ENCODE measurements around the gene FAM181A. TPM values are rescaled to one million over a fixed set of nuclear protein-coding genes. Genes with fewer than 3 reads are reported as not detected.

The FAM181A gene
- total and polyA plus RNA-seq, 3 experiments from 2014 or later = not detected

DNA sequence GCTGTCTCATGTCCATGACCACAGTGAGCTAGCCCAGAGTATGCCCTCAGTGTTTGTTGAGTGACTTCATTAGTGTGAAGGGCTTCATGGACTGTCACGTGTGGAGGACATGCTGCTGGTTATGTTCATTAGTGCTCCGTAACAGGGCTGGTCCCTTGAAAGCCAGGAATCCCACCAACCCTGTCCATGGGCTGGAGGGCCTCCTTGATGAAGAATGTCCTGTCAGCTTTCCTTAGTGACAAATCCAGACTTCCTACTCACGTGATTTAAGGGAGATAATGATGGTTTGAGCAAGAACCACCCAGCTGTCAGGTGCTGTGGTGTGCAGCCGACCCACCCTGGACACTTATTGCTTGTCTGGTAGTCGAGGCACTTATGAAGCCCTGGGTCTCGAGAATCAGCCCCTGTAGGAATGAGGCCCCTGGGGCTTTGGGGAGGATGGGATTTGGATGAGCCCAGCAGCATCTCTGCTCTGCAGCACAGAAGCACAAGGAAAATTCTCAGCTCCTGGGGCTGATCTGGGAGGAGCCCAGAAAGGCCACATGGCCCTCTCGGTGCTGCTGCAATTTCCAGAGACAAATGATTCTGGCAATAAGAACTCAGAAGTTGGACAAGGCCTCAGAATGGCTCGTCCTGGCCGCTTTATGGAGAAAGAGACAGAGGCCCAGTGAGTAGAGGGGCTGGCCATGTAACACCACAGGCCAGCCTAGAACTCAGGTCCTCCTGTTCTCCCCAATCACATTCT lies 37.2 kb upstream of the FAM181A start:
- H3K27ac Mint-ChIP-seq = no peak overlapping the region
- no peaks in the 10 kb centered on the region for H3K36me3 ChIP-seq (ENCODE audit: insufficient read depth, low read length)
- DNase-seq = no peak
- ChIA-PET CTCF (no interaction called here), POLR2A (no interaction called here)
- H3K4me1 Mint-ChIP-seq = peaks cover 2 to 3% (median 2%) of the 10 kb centered on the region in 3 donors
- H3K36me3 Mint-ChIP-seq = no peaks in the 10 kb centered on the region
- H3K4me3 Mint-ChIP-seq = no peak overlapping the region
- H3K9me3 Mint-ChIP-seq = peaks cover 2 to 9% (median 6%) of the 10 kb centered on the region in 5 donors
- peaks cover 15 to 45% of the 10 kb centered on the region in 2 donors for H3K27me3 Mint-ChIP-seq
- no peaks in the 10 kb centered on the region for H3K4me1 ChIP-seq (ENCODE audit: insufficient read depth, low read length)
- H3K27ac ChIP-seq (ENCODE audit: low read depth, low read length) = no peak overlapping the region
- H3K4me3 ChIP-seq (ENCODE audit: low read length) = no peak overlapping the region
- no peaks in the 10 kb centered on the region for H3K27me3 ChIP-seq (ENCODE audit: insufficient read depth, low read length, poor library complexity, severe bottlenecking)
- H3K9me3 ChIP-seq (ENCODE audit: low read length) = no peaks in the 10 kb centered on the region

DNA sequence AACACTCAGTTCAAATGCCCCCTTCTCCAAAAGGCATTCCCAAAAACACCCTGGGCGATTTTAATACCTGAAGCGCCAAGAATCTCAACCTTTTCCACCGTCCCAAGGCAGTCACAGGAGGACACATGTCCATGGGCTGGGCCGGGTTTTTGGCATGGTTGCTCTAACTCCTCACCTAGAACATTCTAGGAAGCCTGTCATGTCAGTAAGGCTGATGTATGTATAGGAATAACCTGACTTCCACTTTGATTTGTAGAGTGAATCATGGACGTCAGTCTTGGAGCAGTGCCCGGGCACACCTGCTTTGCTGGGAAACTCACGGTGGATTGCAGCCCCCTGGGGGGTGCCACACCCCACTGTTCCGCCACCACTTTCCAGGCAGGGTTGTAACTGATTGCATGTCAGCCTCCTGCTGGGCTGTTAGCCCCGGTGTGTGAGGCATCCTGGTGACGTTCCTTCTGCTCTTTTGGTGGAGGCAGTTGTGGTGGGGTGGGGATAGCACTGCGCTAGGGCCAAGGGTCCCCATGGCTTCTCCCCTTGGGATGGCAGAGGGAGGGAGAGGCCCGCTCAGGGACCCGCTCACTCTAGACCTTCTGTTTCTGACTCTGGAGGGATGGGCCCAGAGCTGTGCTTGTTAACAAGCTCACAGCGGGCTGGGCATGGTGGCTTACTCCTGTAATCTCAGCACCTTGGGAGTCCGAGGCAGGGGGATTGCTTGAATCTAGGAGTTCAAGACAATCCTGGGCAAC lies 35.2 kb upstream of the FAM181A start:
- no peaks in the 10 kb centered on the region for H3K36me3 ChIP-seq (ENCODE audit: insufficient read depth, low read length)
- no peaks in the 10 kb centered on the region for H3K4me1 ChIP-seq (ENCODE audit: insufficient read depth, low read length)
- Mint-ChIP-seq H3K9me3 (peaks cover 0 to 2% (median 0%) of the 10 kb centered on the region in 5 donors), H3K4me3 (no peak overlapping the region), H3K27me3 (peaks cover 17 to 40% of the 10 kb centered on the region in 2 donors), H3K36me3 (no peaks in the 10 kb centered on the region), H3K4me1 (no peaks in the 10 kb centered on the region), H3K27ac (no peak overlapping the region)
- no peaks in the 10 kb centered on the region for H3K9me3 ChIP-seq (ENCODE audit: low read length)
- POLR2A ChIA-PET = no interaction called here
- no peaks in the 10 kb centered on the region for H3K27me3 ChIP-seq (ENCODE audit: insufficient read depth, low read length, poor library complexity, severe bottlenecking)
- no peak overlapping the region for H3K27ac ChIP-seq (ENCODE audit: low read depth, low read length)
- no peak overlapping the region for H3K4me3 ChIP-seq (ENCODE audit: low read length)
- CTCF ChIA-PET = interaction anchor here (1.8 to 1.9 kb wide), 2 partner anchors 10 to 15 kb away, joined by 4 to 5 read pairs; no protein-coding TSS in a partner anchor
- DNase-seq = no peak

DNA sequence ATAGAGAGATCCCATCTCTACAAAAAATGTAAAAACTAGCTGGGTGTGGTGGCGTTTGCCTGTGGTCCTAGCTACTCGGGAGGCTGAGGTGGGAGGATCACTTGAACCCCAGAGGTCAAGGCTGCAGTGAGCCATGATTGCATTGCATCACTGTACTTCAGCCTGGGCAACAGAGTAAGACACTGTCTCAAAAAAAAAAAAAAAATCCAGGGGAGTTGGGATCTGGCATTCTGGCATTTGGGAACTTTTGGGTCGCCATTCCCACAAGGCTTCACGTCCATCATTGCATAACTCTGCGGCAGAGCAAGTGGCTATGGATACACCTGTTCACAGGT lies 34.7 kb upstream of the FAM181A start:
- POLR2A ChIA-PET = no interaction called here
- H3K4me3 ChIP-seq (ENCODE audit: low read length) = no peak overlapping the region
- DNase-seq = no peak
- Mint-ChIP-seq H3K4me1 (no peaks in the 10 kb centered on the region), H3K4me3 (no peak overlapping the region), H3K36me3 (no peaks in the 10 kb centered on the region), H3K27me3 (peaks cover 17 to 37% of the 10 kb centered on the region in 2 donors), H3K9me3 (no peaks in the 10 kb centered on the region), H3K27ac (no peak overlapping the region)
- H3K4me1 ChIP-seq (ENCODE audit: insufficient read depth, low read length) = no peaks in the 10 kb centered on the region
- H3K27ac ChIP-seq (ENCODE audit: low read depth, low read length) = no peak overlapping the region
- no peaks in the 10 kb centered on the region for H3K36me3 ChIP-seq (ENCODE audit: insufficient read depth, low read length)
- H3K9me3 ChIP-seq (ENCODE audit: low read length) = no peaks in the 10 kb centered on the region
- CTCF ChIA-PET = interaction anchor here (1.8 to 1.9 kb wide), 2 partner anchors 9 to 14 kb away, joined by 4 to 5 read pairs; no protein-coding TSS in a partner anchor
- H3K27me3 ChIP-seq (ENCODE audit: insufficient read depth, low read length, poor library complexity, severe bottlenecking) = no peaks in the 10 kb centered on the region

DNA sequence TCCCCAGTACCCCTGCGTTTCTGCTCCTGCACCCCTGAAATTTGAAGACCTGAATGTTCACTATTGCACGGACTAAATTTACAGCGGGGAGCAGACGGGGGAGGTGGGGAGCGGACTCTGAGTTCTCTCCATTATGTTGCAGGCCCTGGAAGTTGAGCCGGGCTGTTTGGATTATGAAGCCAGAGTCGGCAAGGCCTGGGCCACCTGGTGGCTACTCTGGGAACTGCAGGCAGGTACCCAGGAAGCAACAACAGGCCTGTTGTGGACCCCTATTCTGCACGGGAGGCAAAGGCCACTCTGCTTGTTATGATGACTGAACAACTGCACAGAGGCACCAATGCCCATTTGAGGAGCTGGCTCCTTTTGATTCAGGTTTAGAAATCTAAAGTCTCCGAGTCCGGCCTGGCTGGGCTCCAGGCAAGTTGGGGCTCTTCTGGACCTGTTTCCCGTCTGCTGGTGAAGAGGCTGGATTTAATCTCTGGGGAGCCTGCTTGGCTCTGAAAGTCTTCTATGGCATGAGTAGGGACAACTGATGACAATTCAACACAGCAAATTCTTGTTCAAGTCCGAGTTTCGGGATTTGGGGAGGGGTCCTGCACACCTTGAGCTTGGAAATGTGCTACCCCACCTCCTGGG lies 34.1 kb upstream of the FAM181A start:
- Histone ChIP-seq H3K27me3 (ENCODE audit: insufficient read depth, low read length, poor library complexity, severe bottlenecking) (no peaks in the 10 kb centered on the region), H3K27ac (ENCODE audit: low read depth, low read length) (no peak overlapping the region), H3K4me1 (ENCODE audit: insufficient read depth, low read length) (no peaks in the 10 kb centered on the region), H3K36me3 (ENCODE audit: insufficient read depth, low read length) (no peaks in the 10 kb centered on the region), H3K4me3 (ENCODE audit: low read length) (no peak overlapping the region), H3K9me3 (ENCODE audit: low read length) (no peaks in the 10 kb centered on the region)
- Mint-ChIP-seq H3K4me1 (no peaks in the 10 kb centered on the region), H3K9me3 (no peaks in the 10 kb centered on the region), H3K27me3 (peaks cover 17 to 40% of the 10 kb centered on the region in 2 donors), H3K27ac (no peak overlapping the region), H3K36me3 (no peaks in the 10 kb centered on the region), H3K4me3 (no peak overlapping the region)
- DNase-seq = peak; percentile 40 to 74 (median 53)
- POLR2A ChIA-PET = no interaction called here
- CTCF ChIA-PET = interaction anchor here (1.8 to 1.9 kb wide), 2 partner anchors 9 to 14 kb away, joined by 4 to 5 read pairs; no protein-coding TSS in a partner anchor

DNA sequence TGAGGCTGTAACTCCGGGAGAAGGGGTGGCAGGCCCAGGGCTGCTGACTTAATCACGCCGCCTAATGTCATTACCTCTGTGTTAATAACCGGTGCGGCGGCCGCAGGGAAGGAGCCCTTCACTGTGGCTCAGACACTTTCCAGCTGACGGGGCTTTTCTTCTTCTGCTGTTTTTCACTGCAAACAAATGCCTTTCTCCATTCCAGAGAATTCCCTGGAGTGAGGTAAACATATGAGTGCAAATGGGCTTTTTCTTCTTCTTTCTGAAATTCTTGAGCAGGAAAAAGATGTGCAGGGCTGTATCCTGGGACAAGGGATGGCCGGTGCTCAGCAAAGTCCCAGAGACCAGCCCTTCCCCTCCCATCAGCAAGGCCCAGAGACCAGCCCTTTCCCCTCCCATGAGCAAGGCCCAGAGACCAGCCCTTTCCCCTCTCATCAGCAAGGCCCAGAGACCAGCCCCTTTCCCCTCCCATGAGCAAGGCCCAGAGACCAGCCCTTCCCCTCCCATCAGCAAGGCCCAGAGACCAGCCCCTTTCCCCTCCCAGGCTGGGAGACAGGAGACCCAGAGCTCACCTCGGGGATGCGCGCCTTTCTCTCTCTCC lies 33.4 kb upstream of the FAM181A start:
- Mint-ChIP-seq H3K36me3 (no peaks in the 10 kb centered on the region), H3K27me3 (peaks cover 12 to 33% of the 10 kb centered on the region in 2 donors), H3K4me3 (no peak overlapping the region), H3K27ac (no peak overlapping the region), H3K9me3 (no peaks in the 10 kb centered on the region), H3K4me1 (no peaks in the 10 kb centered on the region)
- Histone ChIP-seq H3K27me3 (ENCODE audit: insufficient read depth, low read length, poor library complexity, severe bottlenecking) (no peaks in the 10 kb centered on the region), H3K4me1 (ENCODE audit: insufficient read depth, low read length) (no peaks in the 10 kb centered on the region), H3K4me3 (ENCODE audit: low read length) (no peak overlapping the region), H3K9me3 (ENCODE audit: low read length) (no peaks in the 10 kb centered on the region), H3K36me3 (ENCODE audit: insufficient read depth, low read length) (no peaks in the 10 kb centered on the region), H3K27ac (ENCODE audit: low read depth, low read length) (no peak overlapping the region)
- POLR2A ChIA-PET = no interaction called here
- CTCF ChIA-PET = interaction anchor here (1.8 to 1.9 kb wide), 2 partner anchors 8 to 13 kb away, joined by 4 to 5 read pairs; no protein-coding TSS in a partner anchor
- DNase-seq = no peak

DNA sequence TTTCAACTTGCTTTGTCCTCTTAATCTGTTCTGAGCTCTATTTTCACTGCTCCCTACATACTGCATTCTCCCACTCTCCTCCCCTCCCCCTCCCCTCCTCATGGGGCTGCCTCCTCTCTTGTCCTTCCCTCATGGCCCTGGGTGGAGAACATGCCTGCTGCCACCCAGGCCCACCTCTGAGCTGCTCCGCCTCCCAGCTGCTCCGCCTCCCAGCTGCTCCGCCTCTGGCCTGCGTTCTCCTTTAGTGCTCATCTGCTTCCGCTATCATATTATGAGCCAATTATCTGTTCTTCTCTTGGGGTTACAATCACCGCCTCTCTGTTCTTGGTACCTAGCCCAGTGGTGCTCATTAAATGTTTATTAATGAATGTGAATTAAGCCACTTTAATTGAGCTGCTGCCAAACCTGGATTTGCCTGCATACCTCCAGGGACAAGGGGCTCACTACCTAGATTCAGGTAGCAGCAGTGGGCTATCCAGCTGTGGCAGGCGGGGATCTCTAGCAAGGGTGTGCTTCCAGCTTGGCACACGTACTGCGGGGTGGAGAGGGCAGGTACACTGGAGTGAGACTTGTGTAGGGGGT lies 32.0 kb upstream of the FAM181A start:
- no peak for DNase-seq
- Mint-ChIP-seq H3K4me3 (no peak overlapping the region), H3K27me3 (peaks cover 17 to 26% of the 10 kb centered on the region in 2 donors), H3K36me3 (no peaks in the 10 kb centered on the region), H3K4me1 (no peaks in the 10 kb centered on the region), H3K27ac (no peak overlapping the region), H3K9me3 (no peaks in the 10 kb centered on the region)
- H3K4me3 ChIP-seq (ENCODE audit: low read length) = no peak overlapping the region
- no peaks in the 10 kb centered on the region for H3K36me3 ChIP-seq (ENCODE audit: insufficient read depth, low read length)
- ChIA-PET POLR2A (no interaction called here), CTCF (no interaction called here)
- no peaks in the 10 kb centered on the region for H3K9me3 ChIP-seq (ENCODE audit: low read length)
- no peaks in the 10 kb centered on the region for H3K27me3 ChIP-seq (ENCODE audit: insufficient read depth, low read length, poor library complexity, severe bottlenecking)
- H3K4me1 ChIP-seq (ENCODE audit: insufficient read depth, low read length) = no peaks in the 10 kb centered on the region
- no peak overlapping the region for H3K27ac ChIP-seq (ENCODE audit: low read depth, low read length)

DNA sequence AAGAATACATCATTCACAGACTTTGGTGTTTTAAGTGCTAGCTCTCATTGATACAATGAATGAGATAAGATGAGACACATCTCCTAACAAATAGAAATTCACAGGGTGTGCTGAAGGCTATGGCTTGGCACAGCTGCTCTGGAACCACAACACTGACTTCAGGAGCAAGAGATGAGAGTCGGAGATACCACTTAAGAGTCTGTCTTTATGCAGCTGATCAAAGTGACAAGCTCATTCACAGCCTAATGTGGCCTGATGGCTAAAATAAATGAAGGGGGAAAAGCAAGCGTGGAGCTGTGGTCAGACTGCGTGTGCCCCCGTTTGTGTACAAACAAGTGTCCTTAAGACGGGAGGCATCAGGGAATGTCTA lies 29.7 kb upstream of the FAM181A start:
- no peaks in the 10 kb centered on the region for H3K9me3 Mint-ChIP-seq
- no peaks in the 10 kb centered on the region for H3K4me1 Mint-ChIP-seq
- H3K4me3 Mint-ChIP-seq = no peak overlapping the region
- Histone ChIP-seq H3K4me1 (ENCODE audit: insufficient read depth, low read length) (no peaks in the 10 kb centered on the region), H3K27ac (ENCODE audit: low read depth, low read length) (no peak overlapping the region), H3K27me3 (ENCODE audit: insufficient read depth, low read length, poor library complexity, severe bottlenecking) (no peaks in the 10 kb centered on the region), H3K9me3 (ENCODE audit: low read length) (no peaks in the 10 kb centered on the region), H3K4me3 (ENCODE audit: low read length) (no peak overlapping the region), H3K36me3 (ENCODE audit: insufficient read depth, low read length) (no peaks in the 10 kb centered on the region)
- POLR2A ChIA-PET = no interaction called here
- H3K36me3 Mint-ChIP-seq = no peaks in the 10 kb centered on the region
- no peak for DNase-seq
- CTCF ChIA-PET = interaction anchor here (1.3 kb wide), 1 partner anchor 10 kb away, joined by 3 read pairs; no protein-coding TSS in a partner anchor
- no peak overlapping the region for H3K27ac Mint-ChIP-seq
- H3K27me3 Mint-ChIP-seq = peaks cover 12 to 13% of the 10 kb centered on the region in 2 donors
